NOMO-1 treated with DMSO at 0.1 percent for 48 hours (cell line): ENCODE measurements around the gene METTL23.
"Not testable (repeated sequence)": the region's sequence is repeated elsewhere in the genome, so short reads cannot be mapped to it uniquely, and the experiment has no call there.

Source experiments
- DNase-seq: peaks from one replicate; lab custom pipeline; 2025; ENCODE audit not compliant: unreplicated experiment; lab: John Stamatoyannopoulos, UW

Gene METTL23

GRCh38 chr17:76734080-76734840 is 7.6 kb downstream of the METTL23 start:
- DNase-seq, result peak; percentile 54

- peak; percentile 35 for DNase-seq
These were observed 8.4 kb downstream of the METTL23 start for GRCh38 chr17:76735006-76735405.

GRCh38 chr17:76735586-76736348 is 9.1 kb downstream of the METTL23 start:
- no peak for DNase-seq

- peak; percentile 51 for DNase-seq
These were observed 9.9 kb downstream of the METTL23 start for GRCh38 chr17:76736349-76737081.

- peak; percentile 99 for DNase-seq
These were observed 10.5 kb downstream of the METTL23 start, which contains the start of gene SRSF2 for GRCh38 chr17:76737082-76737675. Gene SRSF2, minus strand, starts transcription at chr17:76737331. Its CDS starts 171 bp downstream, at chr17:76737160.

- peak; percentile 94 for DNase-seq
These were observed 11.2 kb downstream of the METTL23 start, which contains the start of gene MFSD11 for GRCh38 chr17:76737676-76738467. Gene MFSD11, plus strand, starts transcription at chr17:76738119. Its CDS starts 234 bp downstream, at chr17:76738353.

- DNase-seq, result no peak
These were observed 11.8 kb downstream of the METTL23 start for GRCh38 chr17:76738468-76738850.

GRCh38 chr17:76739568-76740115 is 13.0 kb downstream of the METTL23 start:
- not testable (repeated sequence) for DNase-seq

GRCh38 chr17:76740329-76741118 is 13.9 kb downstream of the METTL23 start:
- DNase-seq, result no peak

GRCh38 chr17:76742958-76743357 is 16.3 kb downstream of the METTL23 start:
- no peak for DNase-seq

- DNase-seq, result no peak
These were observed 18.1 kb downstream of the METTL23 start for GRCh38 chr17:76744747-76745146.

GRCh38 chr17:76745785-76746184 is 19.1 kb downstream of the METTL23 start:
- not testable (repeated sequence) for DNase-seq

- no peak for DNase-seq
These were observed 21.2 kb downstream of the METTL23 start for GRCh38 chr17:76747716-76748363.

GRCh38 chr17:76748657-76749056 is 22.0 kb downstream of the METTL23 start:
- no peak for DNase-seq

GRCh38 chr17:76751416-76751993 is 24.9 kb downstream of the METTL23 start:
- DNase-seq, result no peak

GRCh38 chr17:76752006-76752405 is 25.4 kb downstream of the METTL23 start:
- DNase-seq, result no peak

- no peak for DNase-seq
These were observed 26.7 kb downstream of the METTL23 start for GRCh38 chr17:76753061-76753961.
